ENCODE data around the gene WNT6.

The WNT6 gene

GRCh38 chr2:218879776-218880101 is 20.1 kb downstream of the WNT6 start:
- DNase-seq = no peak

DNA sequence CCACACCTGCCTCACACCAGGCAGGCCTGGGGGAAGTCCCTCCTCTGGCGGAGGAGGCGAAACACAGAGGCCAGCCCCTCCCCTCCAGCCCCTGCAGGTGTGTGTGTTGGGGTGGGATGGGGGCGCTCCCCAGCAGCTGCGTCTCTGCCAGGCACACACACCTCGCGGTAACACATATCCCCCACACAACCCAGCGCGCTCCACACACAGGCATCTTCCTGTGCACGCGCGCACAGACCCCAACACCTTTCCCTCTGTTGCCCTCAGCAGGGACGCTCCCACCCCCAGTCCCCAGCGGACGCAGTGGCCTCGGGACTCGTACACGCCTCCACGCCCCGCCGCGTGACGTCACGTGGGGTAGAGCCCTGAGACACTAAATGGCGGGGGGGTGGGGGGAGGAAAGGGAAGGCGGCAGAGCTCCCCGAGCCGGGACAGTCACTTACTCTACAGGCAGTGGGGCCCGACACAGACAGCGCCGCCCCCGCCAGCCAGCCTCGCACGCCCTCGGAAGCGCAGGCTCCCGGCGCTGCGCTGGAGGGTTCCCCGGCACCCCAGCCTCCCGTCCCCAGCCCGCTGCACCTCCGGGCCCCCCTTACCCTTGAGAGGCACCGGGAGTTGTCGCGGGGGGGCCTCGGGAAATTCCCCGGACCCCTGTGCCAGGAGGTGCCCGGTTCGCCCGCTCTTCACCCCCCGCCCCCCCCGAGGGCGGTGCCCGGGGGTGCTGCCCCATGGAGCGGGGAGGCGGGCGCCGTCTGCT is 20.7 kb downstream of the WNT6 start, which contains the start of gene WNT10A:
TSS of gene WNT10A (plus strand) at position 751 of the 757 bp plus-strand sequence. CDS start 144 bp downstream, outside the sequence.
- peak; percentile 61 to 86 (median 73) for DNase-seq

DNA sequence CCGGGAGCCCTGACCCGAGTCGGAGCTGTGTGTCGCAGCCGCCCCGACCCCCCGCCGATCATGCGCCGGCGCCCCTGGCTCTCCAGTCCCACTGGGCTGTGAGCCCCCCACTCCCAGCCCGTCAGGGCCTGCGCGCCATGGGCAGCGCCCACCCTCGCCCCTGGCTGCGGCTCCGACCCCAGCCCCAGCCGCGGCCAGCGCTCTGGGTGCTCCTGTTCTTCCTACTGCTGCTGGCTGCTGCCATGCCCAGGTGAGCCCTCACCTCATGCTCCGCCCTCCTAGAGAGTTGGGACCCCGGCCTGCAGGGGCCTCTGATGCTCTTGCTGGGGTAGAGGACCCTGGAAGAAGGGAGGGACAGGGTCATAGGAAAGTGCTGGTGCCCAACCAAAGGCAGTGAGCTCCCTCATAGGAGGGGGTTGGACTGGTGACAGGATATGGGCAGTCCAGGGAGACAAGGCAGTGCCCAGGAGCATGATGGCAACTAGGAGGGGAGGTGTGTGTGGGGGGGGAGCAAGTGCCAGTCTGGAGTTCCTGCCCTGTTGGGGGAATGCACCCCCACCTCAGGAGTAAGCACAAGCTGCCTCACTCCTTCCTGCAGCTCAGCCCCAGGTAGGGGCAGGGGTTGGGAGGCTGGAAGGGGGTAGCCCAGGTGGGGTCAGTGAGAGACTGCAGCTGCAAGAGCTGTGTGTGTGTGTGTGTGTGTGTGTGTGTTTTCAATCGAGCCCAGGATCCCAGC is 21.4 kb downstream of the WNT6 start:
- no peak for DNase-seq

DNA sequence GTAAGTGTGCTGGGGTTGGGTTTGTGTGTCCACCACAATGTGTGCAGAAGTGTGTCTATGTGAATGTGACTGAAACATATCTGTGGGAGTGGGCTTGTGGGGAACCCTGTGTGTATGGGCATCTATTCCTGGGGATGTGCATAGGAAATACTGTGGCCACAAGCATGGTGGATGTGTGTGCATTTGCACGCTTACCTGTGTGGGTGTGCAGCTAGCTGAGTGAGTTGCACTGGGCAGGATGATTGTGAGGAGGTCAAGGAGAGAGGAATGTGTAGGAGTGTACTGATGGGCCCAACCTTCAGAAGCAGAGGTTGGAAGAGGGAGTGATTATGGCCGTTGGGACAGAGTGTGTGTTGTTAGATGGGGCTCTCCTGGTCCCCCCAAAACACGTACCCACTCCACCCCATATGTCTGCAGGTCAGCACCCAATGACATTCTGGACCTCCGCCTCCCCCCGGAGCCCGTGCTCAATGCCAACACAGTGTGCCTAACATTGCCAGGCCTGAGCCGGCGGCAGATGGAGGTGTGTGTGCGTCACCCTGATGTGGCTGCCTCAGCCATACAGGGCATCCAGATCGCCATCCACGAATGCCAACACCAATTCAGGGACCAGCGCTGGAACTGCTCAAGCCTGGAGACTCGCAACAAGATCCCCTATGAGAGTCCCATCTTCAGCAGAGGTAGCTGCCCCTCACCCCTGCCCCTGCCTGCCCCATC is 22.3 kb downstream of the WNT6 start:
- DNase-seq = no peak

DNA sequence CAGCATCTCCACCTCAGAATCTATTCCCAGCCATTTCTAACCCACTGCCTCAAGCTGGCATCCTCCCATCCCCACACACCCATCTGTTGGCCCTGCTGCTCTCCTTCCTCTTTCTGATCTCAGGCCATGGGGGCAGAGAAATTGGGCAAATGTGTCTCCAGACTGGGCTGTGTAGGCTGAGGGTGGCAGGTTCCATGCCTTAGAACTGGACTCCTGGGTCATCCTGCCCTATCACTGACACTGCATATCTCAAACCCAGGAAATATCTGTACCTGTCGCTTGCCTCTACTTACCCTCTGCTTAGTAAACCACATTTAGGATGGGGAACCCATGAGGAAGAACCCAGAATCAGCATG is 22.8 kb downstream of the WNT6 start:
- no peak for DNase-seq

DNA sequence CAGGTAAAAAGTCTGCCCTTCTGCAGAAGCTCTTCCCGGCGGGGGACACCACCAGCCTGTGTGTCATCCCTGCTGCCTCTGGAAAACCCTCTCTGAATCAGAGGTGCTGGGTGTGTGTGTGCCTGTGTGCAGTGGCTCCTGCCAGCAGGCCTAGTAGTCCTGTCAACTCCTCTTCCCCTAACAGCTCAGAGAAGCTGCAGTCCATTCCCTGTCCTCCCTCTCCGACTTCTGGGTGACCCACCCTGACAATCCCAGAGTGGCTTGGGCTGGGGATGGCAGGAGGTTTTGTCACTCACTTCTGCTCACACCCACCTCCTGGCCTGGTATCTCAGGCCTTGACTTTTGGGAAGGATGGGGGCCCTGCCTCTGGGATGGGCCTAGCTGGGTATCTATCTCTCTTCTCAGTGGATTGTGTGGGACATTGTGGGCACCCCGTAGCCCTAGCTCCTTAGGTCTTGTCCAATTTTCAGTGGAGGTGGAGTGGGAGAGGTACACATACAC is 23.3 kb downstream of the WNT6 start:
- no peak for DNase-seq

GRCh38 chr2:218883491-218884490 is 24.2 kb downstream of the WNT6 start:
- no peak for DNase-seq

DNA sequence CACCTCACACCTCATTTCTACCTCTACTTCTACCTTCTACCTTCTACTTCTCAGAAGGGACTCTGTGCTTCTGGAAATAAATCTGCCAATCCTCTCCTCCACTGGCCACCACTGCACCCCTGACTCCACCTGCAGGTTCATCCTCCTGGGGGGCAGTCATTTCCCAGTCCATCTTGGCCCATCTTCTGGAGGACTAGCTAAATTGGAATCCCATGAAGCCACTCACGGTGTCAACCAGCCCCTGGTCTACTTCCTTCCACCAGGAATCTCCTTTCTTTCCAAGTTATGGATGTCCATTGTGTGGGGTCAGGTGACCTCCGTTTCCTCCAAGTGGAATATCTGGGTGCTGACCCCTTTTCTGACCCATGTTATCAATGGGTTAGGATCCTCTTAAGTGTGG is 24.9 kb downstream of the WNT6 start:
- DNase-seq = no peak

DNA sequence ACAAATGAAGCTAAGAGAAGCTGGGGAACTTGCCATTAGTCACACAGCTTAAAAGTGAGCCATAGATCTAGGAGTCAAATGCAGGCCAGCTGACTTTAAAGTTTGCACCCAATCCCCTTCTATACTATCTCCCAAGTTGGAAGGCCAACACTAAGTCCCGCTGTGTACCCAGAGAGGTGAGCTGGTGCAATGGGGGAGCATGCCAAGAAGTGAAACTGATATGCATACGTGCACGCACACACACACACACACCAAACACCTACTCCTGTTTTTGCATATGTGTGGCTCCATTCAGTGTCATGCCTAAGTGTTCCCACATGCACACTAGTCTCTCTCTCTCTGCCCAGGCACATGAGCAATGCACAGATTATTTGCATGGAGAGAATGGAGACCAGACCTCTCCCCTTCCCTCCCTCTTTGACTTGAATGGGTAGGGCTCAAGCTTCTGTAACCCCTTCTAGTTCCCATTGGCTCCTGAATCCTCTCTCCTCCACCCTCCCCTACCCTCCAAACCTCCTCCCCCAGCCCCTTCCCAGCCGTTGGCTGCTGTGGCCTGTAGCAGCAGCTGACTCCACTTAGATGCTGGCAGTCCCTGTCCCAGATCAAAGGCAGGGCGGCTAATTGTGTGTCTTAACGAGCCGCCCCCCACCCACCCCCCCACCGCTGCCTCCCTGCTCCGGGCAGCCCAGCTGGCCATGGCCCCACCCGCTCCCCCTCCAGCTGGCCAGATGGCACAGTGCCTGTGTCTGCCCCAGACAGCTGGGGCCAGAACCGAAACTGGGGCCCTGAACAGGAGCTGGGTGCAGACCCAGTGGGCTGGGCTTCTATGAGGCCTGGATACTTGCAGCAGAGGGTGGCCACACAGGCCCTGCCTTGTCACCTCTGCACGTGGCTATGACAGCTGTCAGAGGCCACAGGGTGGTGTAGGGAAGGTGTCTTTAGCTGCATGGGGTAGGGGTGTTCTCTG is 26.7 kb downstream of the WNT6 start:
- DNase-seq = no peak

- no peak for DNase-seq
Observed at GRCh38 chr2:218887079-218887478, 27.5 kb downstream of the WNT6 start.

DNA sequence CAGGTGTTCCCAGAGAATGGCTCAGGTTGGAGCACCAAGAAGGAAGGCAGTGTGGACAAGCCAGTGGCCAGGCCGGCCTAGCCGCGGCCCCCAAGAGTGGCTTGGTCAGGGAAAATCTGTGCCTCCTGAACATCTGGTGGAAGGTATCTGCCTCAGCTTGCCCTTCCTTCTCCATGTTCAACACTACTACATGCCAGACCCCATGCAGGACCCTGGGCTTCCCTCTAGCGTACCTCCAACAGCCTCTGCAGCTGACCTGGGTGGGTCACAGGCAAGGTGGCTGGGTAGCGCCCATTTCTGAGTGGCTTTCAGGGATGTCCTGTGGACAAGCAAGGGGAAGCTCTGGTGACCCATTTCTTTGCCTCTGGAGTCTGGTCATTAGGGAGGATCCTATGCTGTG is 28.7 kb downstream of the WNT6 start:
- DNase-seq = no peak

DNA sequence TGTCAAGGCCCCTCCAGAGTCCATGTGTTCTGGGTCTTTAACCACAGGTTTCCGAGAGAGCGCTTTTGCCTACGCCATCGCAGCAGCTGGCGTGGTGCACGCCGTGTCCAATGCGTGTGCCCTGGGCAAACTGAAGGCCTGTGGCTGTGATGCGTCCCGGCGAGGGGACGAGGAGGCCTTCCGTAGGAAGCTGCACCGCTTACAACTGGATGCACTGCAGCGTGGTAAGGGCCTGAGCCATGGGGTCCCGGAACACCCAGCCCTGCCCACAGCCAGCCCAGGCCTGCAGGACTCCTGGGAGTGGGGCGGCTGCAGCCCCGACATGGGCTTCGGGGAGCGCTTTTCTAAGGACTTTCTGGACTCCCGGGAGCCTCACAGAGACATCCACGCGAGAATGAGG is 30.3 kb downstream of the WNT6 start:
- no peak for DNase-seq

DNA sequence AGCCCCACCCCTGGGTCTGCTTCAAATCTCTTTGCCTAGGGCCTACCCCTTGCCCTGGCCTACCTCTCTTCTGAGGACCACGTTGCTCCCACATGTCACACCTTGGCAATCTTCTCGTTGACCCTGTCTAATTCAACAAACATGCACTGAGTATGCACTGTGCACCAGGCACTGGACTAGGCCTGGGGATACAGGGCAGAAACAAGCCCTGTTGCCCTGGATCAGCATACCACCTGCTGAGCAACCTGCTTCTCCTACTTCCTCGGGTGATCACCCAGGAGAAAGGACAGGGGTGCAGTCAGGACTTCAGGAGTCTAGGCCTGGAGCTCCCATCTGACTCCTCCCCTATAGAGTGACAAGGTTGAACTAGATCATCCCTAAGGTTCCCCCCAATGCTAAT is 30.8 kb downstream of the WNT6 start:
- no peak for DNase-seq

- DNase-seq = no peak
Observed at GRCh38 chr2:218891275-218892135, 31.9 kb downstream of the WNT6 start.

DNA sequence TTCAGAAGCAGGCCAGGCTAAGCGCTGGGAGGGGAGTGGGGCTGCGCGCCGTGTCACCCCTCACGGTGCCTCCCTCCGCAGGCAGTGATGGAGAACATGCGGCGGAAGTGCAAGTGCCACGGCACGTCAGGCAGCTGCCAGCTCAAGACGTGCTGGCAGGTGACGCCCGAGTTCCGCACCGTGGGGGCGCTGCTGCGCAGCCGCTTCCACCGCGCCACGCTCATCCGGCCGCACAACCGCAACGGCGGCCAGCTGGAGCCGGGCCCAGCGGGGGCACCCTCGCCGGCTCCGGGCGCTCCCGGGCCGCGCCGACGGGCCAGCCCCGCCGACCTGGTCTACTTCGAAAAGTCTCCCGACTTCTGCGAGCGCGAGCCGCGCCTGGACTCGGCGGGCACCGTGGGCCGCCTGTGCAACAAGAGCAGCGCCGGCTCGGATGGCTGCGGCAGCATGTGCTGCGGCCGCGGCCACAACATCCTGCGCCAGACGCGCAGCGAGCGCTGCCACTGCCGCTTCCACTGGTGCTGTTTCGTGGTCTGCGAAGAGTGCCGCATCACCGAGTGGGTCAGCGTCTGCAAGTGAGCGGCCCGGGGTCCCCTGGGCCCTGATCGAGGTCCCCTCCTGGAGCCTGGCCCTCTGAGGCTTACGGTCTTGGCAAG is 33.2 kb downstream of the WNT6 start:
- peak; percentile 52 to 79 (median 73) for DNase-seq

DNA sequence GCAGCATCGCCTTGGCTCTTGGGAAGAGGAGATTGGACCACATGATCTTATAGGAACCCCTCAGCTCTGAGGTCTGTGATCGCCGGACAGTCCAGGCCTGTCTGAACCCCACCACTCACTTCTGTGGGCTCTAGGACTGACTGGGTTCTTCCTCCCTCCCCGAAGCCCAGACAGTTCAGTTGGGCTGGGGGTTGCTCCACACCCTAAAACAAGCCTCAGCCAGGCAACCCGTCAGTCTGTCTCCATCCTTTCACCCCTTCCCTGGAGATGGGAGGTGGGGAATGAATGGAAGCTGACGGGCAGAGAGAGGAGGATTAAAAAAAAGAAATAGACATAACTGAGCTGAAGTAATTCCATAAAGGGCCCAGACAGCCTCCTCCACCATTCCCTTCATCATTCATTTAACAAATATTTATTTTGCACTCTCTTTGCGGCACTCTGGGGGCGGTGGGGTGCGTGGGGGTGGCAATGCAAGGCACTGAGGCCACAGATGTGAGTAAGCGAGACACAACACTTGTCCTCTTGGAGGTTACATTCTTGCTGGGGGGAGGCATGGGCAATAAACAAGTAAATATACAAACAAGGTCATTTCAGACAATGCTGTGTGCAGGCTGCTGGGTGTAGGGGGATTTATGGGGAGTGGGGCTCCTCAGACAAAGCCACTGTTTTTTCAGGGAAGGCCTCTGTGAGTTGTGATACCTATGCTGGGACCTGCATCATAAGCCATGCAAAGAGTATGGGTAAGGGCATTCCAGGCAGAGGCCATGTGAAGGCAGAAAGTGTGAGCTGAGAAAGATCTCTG is 33.9 kb downstream of the WNT6 start:
- DNase-seq = no peak

GRCh38 chr2:218894151-218894879 is 34.7 kb downstream of the WNT6 start:
- DNase-seq = no peak

GRCh38 chr2:218894880-218895157 is 35.2 kb downstream of the WNT6 start:
- no peak for DNase-seq

All from activated CD4-positive, CD25-positive, alpha-beta regulatory T cell (primary cell).